Measurements from ENCODE around the gene ANKMY1.
A peak's percentile ranks its signal among the peaks of the same experiment; 100 is the strongest.

The ANKMY1 gene

GRCh38 chr2:240560480-240561324, 2.9 kb upstream of the ANKMY1 start:
- H3K9me3 ChIP-seq (ENCODE audit: control insufficient read depth, insufficient read depth, low read length): no peaks in the 10 kb centered on the region
- no peaks in the 10 kb centered on the region for H3K4me1 ChIP-seq (ENCODE audit: control insufficient read depth, insufficient read depth, low read length)
- peak overlapping the region; percentile 54 for H3K9ac ChIP-seq (ENCODE audit: low read depth, low read length)
- peak overlapping the region; percentile 67 for H3K4me3 ChIP-seq (ENCODE audit: low read depth, low read length)
- H3K27me3 ChIP-seq (ENCODE audit: control insufficient read depth, insufficient read depth, low read length): peaks cover 26% of the 10 kb centered on the region
- no peaks in the 10 kb centered on the region for H3K36me3 ChIP-seq (ENCODE audit: control insufficient read depth, insufficient read depth, low read length)

GRCh38 chr2:240560084-240560479, 2.3 kb upstream of the ANKMY1 start, which contains the start of gene DUSP28:
Gene DUSP28, plus strand, starts transcription at chr2:240560357. Its CDS starts 328 bp downstream, at chr2:240560685.
- peaks cover 26% of the 10 kb centered on the region for H3K27me3 ChIP-seq (ENCODE audit: control insufficient read depth, insufficient read depth, low read length)
- H3K4me3 ChIP-seq (ENCODE audit: low read depth, low read length): peak within 1 kb of the TSS; percentile 67
- H3K9me3 ChIP-seq (ENCODE audit: control insufficient read depth, insufficient read depth, low read length): no peaks in the 10 kb centered on the region
- H3K36me3 ChIP-seq (ENCODE audit: control insufficient read depth, insufficient read depth, low read length): no peaks in the 10 kb centered on the region
- no peaks in the 10 kb centered on the region for H3K4me1 ChIP-seq (ENCODE audit: control insufficient read depth, insufficient read depth, low read length)
- peak within 1 kb of the TSS; percentile 54 for H3K9ac ChIP-seq (ENCODE audit: low read depth, low read length)

- Histone ChIP-seq H3K4me3 (ENCODE audit: low read depth, low read length) (peak overlapping the region; percentile 10), H3K36me3 (ENCODE audit: control insufficient read depth, insufficient read depth, low read length) (no peaks in the 10 kb centered on the region)
These were observed 1.5 kb upstream of the ANKMY1 start for GRCh38 chr2:240559286-240559685.

GRCh38 chr2:240558236-240558761, 511 bp upstream of the ANKMY1 start:
- H3K36me3 ChIP-seq (ENCODE audit: control insufficient read depth, insufficient read depth, low read length): no peaks in the 10 kb centered on the region
- H3K4me3 ChIP-seq (ENCODE audit: low read depth, low read length): peak overlapping the region; percentile 37
- no peaks in the 10 kb centered on the region for H3K4me1 ChIP-seq (ENCODE audit: control insufficient read depth, insufficient read depth, low read length)
- peaks cover 26% of the 10 kb centered on the region for H3K27me3 ChIP-seq (ENCODE audit: control insufficient read depth, insufficient read depth, low read length)
- H3K9ac ChIP-seq (ENCODE audit: low read depth, low read length): no peak overlapping the region
- no peaks in the 10 kb centered on the region for H3K9me3 ChIP-seq (ENCODE audit: control insufficient read depth, insufficient read depth, low read length)

More at GRCh38 chr2:240559286-240559685, 1.5 kb upstream of the ANKMY1 start:
- H3K9me3 ChIP-seq (ENCODE audit: control insufficient read depth, insufficient read depth, low read length): no peaks in the 10 kb centered on the region
- H3K27me3 ChIP-seq (ENCODE audit: control insufficient read depth, insufficient read depth, low read length): peaks cover 26% of the 10 kb centered on the region
- H3K9ac ChIP-seq (ENCODE audit: low read depth, low read length): no peak overlapping the region
- H3K4me1 ChIP-seq (ENCODE audit: control insufficient read depth, insufficient read depth, low read length): no peaks in the 10 kb centered on the region

GRCh38 chr2:240557101-240557751, 562 bp downstream of the ANKMY1 start:
- Histone ChIP-seq H3K9me3 (ENCODE audit: control insufficient read depth, insufficient read depth, low read length) (no peaks in the 10 kb centered on the region), H3K27me3 (ENCODE audit: control insufficient read depth, insufficient read depth, low read length) (peaks cover 26% of the 10 kb centered on the region), H3K4me1 (ENCODE audit: control insufficient read depth, insufficient read depth, low read length) (no peaks in the 10 kb centered on the region), H3K36me3 (ENCODE audit: control insufficient read depth, insufficient read depth, low read length) (no peaks in the 10 kb centered on the region), H3K9ac (ENCODE audit: low read depth, low read length) (no peak overlapping the region), H3K4me3 (ENCODE audit: low read depth, low read length) (peak overlapping the region; percentile 37)

GRCh38 chr2:240556553-240557100, 1.2 kb downstream of the ANKMY1 start:
- no peaks in the 10 kb centered on the region for H3K36me3 ChIP-seq (ENCODE audit: control insufficient read depth, insufficient read depth, low read length)
- peaks cover 26% of the 10 kb centered on the region for H3K27me3 ChIP-seq (ENCODE audit: control insufficient read depth, insufficient read depth, low read length)
- peak overlapping the region; percentile 37 for H3K4me3 ChIP-seq (ENCODE audit: low read depth, low read length)
- H3K9ac ChIP-seq (ENCODE audit: low read depth, low read length): no peak overlapping the region
- no peaks in the 10 kb centered on the region for H3K4me1 ChIP-seq (ENCODE audit: control insufficient read depth, insufficient read depth, low read length)
- peaks cover 4% of the 10 kb centered on the region for H3K9me3 ChIP-seq (ENCODE audit: control insufficient read depth, insufficient read depth, low read length)

- Histone ChIP-seq H3K4me1 (ENCODE audit: control insufficient read depth, insufficient read depth, low read length) (no peaks in the 10 kb centered on the region), H3K4me3 (ENCODE audit: low read depth, low read length) (no peak overlapping the region), H3K36me3 (ENCODE audit: control insufficient read depth, insufficient read depth, low read length) (no peaks in the 10 kb centered on the region), H3K9ac (ENCODE audit: low read depth, low read length) (no peak overlapping the region), H3K27me3 (ENCODE audit: control insufficient read depth, insufficient read depth, low read length) (peaks cover 26% of the 10 kb centered on the region), H3K9me3 (ENCODE audit: control insufficient read depth, insufficient read depth, low read length) (peaks cover 4% of the 10 kb centered on the region)
These were observed 2.1 kb downstream of the ANKMY1 start for GRCh38 chr2:240555541-240556250.

- Histone ChIP-seq H3K27me3 (ENCODE audit: control insufficient read depth, insufficient read depth, low read length) (peaks cover 25% of the 10 kb centered on the region), H3K4me3 (ENCODE audit: low read depth, low read length) (no peak overlapping the region), H3K4me1 (ENCODE audit: control insufficient read depth, insufficient read depth, low read length) (no peaks in the 10 kb centered on the region), H3K36me3 (ENCODE audit: control insufficient read depth, insufficient read depth, low read length) (no peaks in the 10 kb centered on the region), H3K9ac (ENCODE audit: low read depth, low read length) (no peak overlapping the region), H3K9me3 (ENCODE audit: control insufficient read depth, insufficient read depth, low read length) (peaks cover 4% of the 10 kb centered on the region)
These were observed 2.9 kb downstream of the ANKMY1 start for GRCh38 chr2:240554767-240555493.

GRCh38 chr2:240553956-240554480, 3.8 kb downstream of the ANKMY1 start:
- Histone ChIP-seq H3K4me3 (ENCODE audit: low read depth, low read length) (no peak overlapping the region), H3K9me3 (ENCODE audit: control insufficient read depth, insufficient read depth, low read length) (peaks cover 4% of the 10 kb centered on the region), H3K9ac (ENCODE audit: low read depth, low read length) (no peak overlapping the region), H3K4me1 (ENCODE audit: control insufficient read depth, insufficient read depth, low read length) (no peaks in the 10 kb centered on the region), H3K27me3 (ENCODE audit: control insufficient read depth, insufficient read depth, low read length) (peaks cover 16% of the 10 kb centered on the region), H3K36me3 (ENCODE audit: control insufficient read depth, insufficient read depth, low read length) (no peaks in the 10 kb centered on the region)

GRCh38 chr2:240551811-240552210, 6.0 kb downstream of the ANKMY1 start:
- H3K4me1 ChIP-seq (ENCODE audit: control insufficient read depth, insufficient read depth, low read length): no peaks in the 10 kb centered on the region
- H3K4me3 ChIP-seq (ENCODE audit: low read depth, low read length): no peak overlapping the region
- H3K36me3 ChIP-seq (ENCODE audit: control insufficient read depth, insufficient read depth, low read length): no peaks in the 10 kb centered on the region
- H3K9ac ChIP-seq (ENCODE audit: low read depth, low read length): no peak overlapping the region
- H3K9me3 ChIP-seq (ENCODE audit: control insufficient read depth, insufficient read depth, low read length): peaks cover 4% of the 10 kb centered on the region
- peaks cover 5% of the 10 kb centered on the region for H3K27me3 ChIP-seq (ENCODE audit: control insufficient read depth, insufficient read depth, low read length)
